Fibroblast of pulmonary artery (primary cell): ENCODE data around the gene RBM33.

Experiments used
- DNase-seq: peaks from one replicate; pipeline ENCODE4 v3.0.0-alpha.2; 2010; ENCODE audit warnings: low read depth
- H3K4me3 ChIP-seq: replicated peaks from 2 replicates; pipeline ENCODE4 v1.5.1; 2011; ENCODE audit warnings: low read depth, mild to moderate bottlenecking, control low read depth, low read length, moderate library complexity
- CTCF ChIP-seq: IDR thresholded peaks from 2 replicates; pipeline ENCODE4 v1.5.1; 2011; ENCODE audit warnings: mild to moderate bottlenecking, control low read depth, low read length, inconsistent platforms; ENCODE audit errors: missing control alignments

The RBM33 gene

GRCh38 chr7:155711081-155711480, 66.6 kb downstream of the RBM33 start:
- no peak for DNase-seq
- no peak for TF ChIP-seq CTCF
- H3K4me3 ChIP-seq = no peak overlapping the region

- TF ChIP-seq CTCF = no peak
These were observed 68.9 kb downstream of the RBM33 start for GRCh38 chr7:155713384-155713783.

GRCh38 chr7:155714702-155715101, 70.2 kb downstream of the RBM33 start:
- no peak overlapping the region for H3K4me3 ChIP-seq
- TF ChIP-seq CTCF = no peak
- no peak for DNase-seq

More at GRCh38 chr7:155713384-155713783, 68.9 kb downstream of the RBM33 start:
- no peak overlapping the region for H3K4me3 ChIP-seq
- no peak for DNase-seq

- no peak for DNase-seq
- TF ChIP-seq CTCF = no peak
- no peak overlapping the region for H3K4me3 ChIP-seq
These were observed 70.8 kb downstream of the RBM33 start for GRCh38 chr7:155715111-155715805.

GRCh38 chr7:155717010-155717744, 72.7 kb downstream of the RBM33 start:
- DNase-seq = no peak
- no peak overlapping the region for H3K4me3 ChIP-seq
- no peak for TF ChIP-seq CTCF

GRCh38 chr7:155721056-155721455, 76.6 kb downstream of the RBM33 start:
- no peak for TF ChIP-seq CTCF
- no peak overlapping the region for H3K4me3 ChIP-seq
- DNase-seq = no peak
